ENCODE measurements around the gene CACNA1E.

The CACNA1E gene

GRCh38 chr1:181592255-181592859 lies 109.0 kb downstream of the CACNA1E start:
- DNase-seq = no peak

DNA sequence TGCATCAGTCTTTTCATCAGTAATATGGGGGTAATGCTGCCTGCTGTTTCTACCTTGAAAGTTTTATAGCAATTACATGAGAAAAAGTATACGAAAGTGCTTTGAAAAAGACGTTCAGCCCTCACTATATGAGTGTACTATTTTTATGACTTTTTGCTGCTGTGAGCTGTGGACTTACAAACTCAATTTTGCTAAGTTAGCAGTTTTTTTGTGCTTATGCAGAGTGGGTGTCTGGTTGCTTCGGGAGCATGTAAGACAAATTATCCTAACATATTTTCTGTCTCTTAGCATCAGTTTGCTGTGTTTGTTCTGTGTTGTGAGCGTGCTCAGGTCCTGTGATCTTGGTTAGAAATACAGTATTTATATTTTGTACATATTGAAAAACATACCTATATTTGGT lies 109.7 kb downstream of the CACNA1E start:
- no peak for DNase-seq

DNA sequence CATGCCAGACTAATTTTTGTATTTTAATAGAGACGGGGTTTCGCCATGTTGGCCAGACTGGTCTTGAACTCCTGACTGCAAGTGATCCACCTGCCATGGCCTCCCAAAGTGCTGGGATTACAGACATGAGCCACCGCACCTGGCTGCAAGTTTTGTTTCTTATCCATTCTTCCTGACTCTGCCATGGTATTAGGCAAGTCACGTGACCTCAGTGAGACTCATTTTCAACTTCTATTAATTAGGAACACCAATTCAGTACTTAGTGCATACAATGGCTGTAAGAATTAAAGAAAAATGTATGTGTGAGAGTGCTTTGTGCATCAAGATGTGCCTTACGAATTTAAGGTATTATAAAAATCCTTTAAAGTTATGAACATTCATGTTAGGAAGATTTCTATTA lies 111.2 kb downstream of the CACNA1E start:
- no peak for DNase-seq

DNA sequence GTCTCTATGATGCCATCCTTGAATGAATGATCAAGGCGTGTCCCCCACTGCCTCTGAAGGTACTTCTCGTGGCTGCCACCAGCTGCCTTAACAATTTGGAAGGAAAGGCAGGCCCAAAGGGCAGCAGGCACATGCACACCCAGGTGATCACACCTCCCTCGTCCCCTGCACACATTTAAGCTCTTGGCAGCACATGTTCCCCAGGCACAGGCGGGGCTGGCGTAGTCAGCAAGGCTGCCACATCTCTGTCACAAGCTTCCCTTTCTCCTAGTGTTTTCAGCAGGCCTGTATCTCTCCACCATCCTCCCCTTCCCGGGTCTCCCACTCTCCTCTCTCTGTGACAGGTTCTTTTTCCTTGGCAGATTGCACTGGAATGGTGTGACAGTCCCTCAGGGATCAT lies 111.9 kb downstream of the CACNA1E start:
- DNase-seq = no peak

- no peak for DNase-seq
Observed at GRCh38 chr1:181601186-181601950, 118.1 kb downstream of the CACNA1E start.

DNA sequence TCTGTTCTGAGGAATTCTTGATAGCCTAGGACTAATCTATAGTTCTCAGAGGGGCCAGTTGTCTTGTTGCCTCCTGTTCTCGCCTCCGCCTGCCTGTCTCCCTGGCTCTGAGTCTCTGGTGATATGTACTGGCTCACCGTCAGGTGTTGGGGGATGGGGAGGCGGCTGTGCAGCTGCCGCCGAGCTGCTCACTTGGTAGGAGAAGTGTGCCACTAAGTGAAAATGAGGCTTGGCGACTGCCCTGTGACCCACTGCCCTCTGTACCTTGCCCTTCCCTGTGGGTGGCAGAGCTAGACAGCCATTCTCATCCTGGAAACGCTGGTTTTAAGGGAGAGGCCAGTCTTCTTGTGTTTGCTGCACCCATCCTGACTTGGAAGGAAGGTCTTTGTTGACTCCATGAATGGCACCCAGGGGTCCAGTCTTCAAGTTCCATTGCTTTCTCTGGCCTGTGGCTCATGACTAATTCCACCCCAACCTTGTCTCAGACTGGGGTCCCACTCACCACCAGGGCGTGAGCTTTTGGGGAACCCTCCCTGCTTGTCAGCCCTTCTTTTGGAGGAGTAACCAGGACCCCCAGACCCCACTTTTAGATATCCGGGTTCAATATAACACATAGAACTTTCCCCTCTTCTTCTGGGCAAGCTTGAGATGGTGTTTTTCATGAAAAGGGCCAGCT lies 120.6 kb downstream of the CACNA1E start:
- no peak for DNase-seq

DNA sequence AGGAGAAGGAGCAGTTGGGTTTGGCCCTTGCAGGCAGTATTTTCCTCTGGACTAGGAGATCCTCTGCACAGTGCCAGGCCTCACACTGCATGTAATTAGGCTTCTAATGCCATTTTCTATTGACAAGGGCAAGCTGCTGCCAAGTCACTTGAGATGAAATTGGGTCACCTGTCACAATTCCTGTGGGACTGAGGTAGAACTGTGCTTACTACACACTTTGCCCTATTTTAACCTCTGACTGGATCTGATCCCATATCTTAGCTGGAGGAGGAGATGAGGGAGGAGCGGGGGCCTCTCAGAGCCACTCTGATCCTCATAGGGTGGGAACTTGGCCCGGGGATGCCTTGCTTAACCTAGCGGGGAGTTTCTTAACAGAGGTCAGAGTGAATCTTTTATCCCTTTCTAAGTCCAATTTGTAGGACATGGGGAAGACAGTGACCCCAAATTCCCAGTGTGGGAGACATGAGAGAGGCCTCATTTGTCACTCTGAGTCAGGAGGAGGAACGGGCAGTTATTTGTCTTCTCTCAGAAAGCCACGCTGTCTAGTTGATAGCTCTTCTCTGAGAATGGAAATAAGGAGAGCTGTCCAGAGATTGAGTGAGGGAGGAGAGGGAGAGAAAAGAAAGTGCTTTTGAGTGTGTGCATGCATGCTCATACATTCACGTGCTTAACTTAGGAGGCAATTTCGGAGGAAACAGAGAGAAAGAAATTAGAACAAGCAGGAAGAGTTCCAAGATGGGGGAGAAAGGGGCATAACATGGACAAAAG lies 121.3 kb downstream of the CACNA1E start:
- peak; percentile 72 for DNase-seq

DNA sequence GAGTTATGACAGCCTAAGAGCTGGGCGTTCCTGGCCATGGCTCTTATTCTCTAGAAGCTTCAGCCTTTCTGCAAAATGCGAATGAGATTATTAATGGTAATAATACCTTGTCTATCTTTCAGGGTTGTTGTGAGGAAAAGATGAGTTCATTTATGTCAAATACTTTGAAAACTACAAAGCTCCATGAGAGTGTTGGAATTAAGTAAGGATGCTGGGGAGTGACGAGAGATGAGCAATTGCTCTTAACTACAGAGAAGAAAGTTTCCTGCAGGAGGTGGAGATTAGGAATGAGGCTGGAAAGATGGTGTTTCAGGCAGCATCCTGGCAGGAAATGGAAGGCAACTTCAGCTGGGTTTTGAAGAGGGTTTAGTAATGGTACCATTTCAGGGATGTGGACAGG lies 124.2 kb downstream of the CACNA1E start:
- DNase-seq = no peak

DNA sequence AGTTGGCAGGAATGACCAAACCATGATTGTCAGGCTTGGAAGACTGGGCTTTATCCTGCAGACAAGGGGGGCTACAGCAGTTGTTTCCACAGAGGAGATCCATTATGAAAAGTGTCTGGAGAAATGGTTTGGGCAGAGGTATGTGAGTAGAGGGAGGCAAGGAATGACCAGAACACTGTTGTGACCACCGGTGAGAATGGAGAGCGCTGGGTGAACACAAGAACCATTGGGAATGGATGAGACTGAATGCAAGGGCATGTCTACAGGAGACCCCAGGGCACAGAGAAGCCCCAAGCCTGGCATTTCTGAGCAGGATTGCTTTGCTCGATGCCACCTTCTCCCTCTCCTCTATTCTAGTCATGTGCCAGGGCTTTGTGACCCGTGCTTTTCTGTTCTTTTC lies 125.1 kb downstream of the CACNA1E start:
- no peak for DNase-seq

DNA sequence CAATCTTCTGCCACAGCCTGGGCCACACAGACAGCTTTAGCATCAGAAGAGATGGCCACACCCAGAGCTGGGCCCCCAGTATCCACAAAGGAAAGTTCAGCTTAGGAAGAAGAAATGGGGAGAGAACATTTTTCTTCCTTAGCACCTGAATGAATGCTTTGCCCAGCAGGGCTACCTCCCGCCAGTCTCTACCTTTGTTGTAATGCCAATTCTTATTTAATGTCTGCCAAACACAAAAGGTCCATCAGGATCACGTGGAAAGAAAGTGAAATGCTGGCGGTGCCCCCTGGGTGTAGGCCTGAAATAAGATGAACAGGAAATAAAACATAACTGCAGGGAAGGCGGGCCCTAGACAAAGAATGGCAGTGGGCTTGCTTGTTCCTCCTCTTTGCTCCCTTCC lies 125.6 kb downstream of the CACNA1E start:
- DNase-seq = no peak

- DNase-seq = no peak
Observed at GRCh38 chr1:181612100-181612499, 128.8 kb downstream of the CACNA1E start.

DNA sequence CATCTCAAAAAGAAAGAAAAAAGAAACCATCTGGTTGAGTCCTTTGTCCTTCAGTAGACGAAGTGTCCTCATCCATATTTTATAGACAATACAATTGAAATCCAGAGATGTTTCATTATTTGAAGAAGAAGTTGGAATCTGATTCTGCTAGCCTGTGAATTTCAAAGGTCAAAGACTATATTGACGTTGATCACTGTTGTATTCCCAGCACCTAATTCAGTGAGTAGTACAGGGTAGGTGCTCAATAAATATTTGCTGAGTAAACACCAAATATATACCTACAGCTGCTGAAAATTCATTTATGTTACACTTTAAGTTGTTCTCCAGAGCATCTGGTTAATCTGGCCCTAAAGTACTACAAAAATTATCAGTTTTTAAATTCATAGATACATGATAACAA lies 135.2 kb downstream of the CACNA1E start:
- no peak for DNase-seq

- no peak for DNase-seq
Observed at GRCh38 chr1:181620183-181620582, 136.9 kb downstream of the CACNA1E start.

GRCh38 chr1:181623850-181624249 lies 140.5 kb downstream of the CACNA1E start:
- no peak for DNase-seq

- DNase-seq = no peak
Observed at GRCh38 chr1:181626279-181626938, 143.1 kb downstream of the CACNA1E start.

DNA sequence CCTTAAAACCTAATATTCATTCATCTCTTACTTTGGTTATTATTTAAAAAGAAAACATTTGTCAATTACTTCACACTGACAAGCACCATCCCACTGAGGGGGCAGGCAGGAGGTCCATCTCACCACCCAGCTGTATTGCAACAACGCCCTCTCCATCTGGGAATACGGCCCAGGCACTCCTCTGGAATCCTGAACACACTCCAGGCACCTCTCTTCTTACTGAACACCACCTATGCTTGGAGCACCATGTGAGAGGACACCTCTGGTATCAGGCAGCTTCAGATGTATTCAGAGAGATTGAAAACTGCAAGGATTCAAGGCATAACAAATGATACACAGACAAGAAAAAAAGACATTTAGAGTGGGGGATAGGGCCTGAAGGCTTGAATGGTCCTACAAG lies 147.1 kb downstream of the CACNA1E start:
- peak; percentile 15 for DNase-seq

GRCh38 chr1:181630838-181631237 lies 147.5 kb downstream of the CACNA1E start:
- DNase-seq = peak; percentile 71

DNA sequence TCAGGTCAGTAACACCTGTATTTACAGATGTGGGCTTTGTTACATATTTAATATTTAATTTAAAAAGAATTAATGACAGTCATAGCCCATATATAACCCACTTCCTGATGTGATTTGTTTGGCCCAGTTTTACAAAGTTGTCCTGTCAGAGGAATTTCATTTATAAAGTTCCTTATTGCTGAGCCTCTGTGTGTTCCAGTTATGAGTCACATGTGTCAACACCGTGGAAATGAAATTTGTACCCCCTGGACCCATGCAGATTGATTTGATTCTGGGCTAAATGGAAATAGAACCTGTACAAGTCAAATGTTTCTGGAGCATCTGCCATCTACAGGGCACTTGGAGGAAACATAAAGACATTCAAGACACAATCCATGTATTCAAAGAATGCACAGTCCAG lies 149.2 kb downstream of the CACNA1E start:
- DNase-seq = no peak

DNA sequence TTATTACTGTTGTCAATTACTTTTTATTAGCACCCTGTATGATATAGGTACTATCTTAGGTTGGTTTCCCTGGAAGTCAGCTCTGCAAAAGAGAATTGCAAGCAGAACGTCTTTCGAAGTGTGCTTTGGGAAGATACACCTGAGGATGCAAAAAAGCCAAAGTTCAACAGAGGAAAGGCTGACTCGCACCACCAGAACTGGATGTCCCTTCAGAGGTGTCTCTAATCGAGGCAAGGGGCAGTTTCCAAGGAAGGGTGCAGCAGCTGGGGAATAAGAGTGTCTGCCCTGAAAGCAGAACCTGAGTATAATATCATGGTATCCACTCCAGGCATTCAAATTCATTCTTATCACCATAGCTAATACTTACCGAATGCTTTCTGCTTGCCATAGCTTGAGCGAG lies 149.6 kb downstream of the CACNA1E start:
- DNase-seq = no peak

- DNase-seq = no peak
Observed at GRCh38 chr1:181635110-181635509, 151.8 kb downstream of the CACNA1E start.

- no peak for DNase-seq
Observed at GRCh38 chr1:181637998-181638397, 154.7 kb downstream of the CACNA1E start.

DNA sequence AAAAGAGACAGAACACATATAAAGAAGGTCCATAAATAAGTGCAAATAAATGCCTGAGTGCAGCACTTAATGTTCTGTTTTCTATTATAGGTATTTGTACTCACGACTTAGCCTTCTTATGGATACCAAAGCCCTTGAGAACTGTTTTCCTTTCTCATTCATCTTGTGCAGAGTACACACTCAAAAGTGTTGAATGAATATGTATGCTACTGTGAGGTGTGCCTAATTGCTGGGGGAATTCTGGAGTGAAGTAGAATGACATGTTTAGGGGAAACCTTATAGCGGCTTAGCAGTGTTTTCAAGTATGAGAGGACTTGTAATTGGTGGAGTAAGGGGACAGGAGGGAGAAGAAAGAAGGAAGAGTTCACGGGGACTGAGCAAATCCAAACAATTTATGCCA lies 157.6 kb downstream of the CACNA1E start:
- DNase-seq = peak; percentile 7

DNA sequence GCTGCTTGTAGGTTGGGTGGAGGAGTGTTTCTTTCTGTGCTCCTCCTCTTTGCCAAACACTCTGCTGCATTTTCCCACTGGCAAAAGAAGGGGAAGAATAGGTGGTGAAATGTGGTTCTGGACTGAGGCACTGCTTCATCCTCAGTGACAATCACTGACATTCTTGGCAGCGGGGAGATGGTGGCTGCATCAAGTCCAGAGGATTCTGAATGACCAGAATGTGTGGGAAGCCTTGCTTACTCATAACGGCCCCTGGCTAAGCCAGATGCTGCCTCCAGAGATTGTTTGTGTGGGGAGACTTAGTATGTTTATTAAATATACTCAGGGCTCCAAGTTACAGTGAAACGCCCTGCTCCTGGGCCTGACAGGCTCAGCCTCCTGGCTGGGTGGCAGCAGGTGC lies 160.3 kb downstream of the CACNA1E start:
- no peak for DNase-seq
